Colonic mucosa (tissue), 4 donors: ENCODE data around the gene CCDC90B. TPM values are rescaled to one million over a fixed set of nuclear protein-coding genes. Genes with fewer than 3 reads are reported as not detected.

ENCODE experiments used
- DNase-seq: peaks from one replicate; pipeline ENCODE4 v3.0.0-alpha.2; 2020
- H3K27ac ChIP-seq: fragments of 200-600 bp; one replicate; pipeline ENCODE4 v1.8.0; 2021
- H3K27me3 ChIP-seq: fragments of 200-600 bp; one replicate; pipeline ENCODE4 v1.8.0; 2021
- H3K36me3 ChIP-seq: fragments of 200-600 bp; one replicate; pipeline ENCODE4 v1.8.0; 2021
- H3K4me1 ChIP-seq: fragments of 200-600 bp; one replicate; pipeline ENCODE4 v1.8.0; 2021; ENCODE audit warnings: mild to moderate bottlenecking
- H3K4me3 ChIP-seq: fragments of 200-600 bp; one replicate; pipeline ENCODE4 v1.8.0; 2021
- H3K9ac ChIP-seq, 2 donors: one replicate each; pipeline ENCODE4 v1.7.0; 2013; ENCODE audit warnings: control low read depth in 2 of 2, low read depth in 2 of 2, low read length in 2 of 2
- H3K9me3 ChIP-seq: fragments of 200-600 bp; one replicate; pipeline ENCODE4 v1.8.0; 2021
- CTCF ChIP-seq: fragments of 200-600 bp; IDR thresholded peaks from one replicate; pipeline ENCODE4 v1.8.0; 2022; ENCODE audit warnings: antibody characterized with exemption, mild to moderate bottlenecking
- intact Hi-C: fragments of 100-400 bp; cut with DNase I; formaldehyde crosslinking; loops from one replicate; pipeline ENCODE4 v1.14.1; 2022
- total RNA-seq, 2 donors: library from RNA; stranded (reverse); fragmentation: NEBNext Ultra II Directional in 1 of 2; extraction: Animal tissue kit (Norgen Biotek cat#: 25700) in 1 of 2; gene quantifications; one replicate each; pipeline ENCODE4 v1.2.1, GENCODE V29; 2021
- donor health status: healthy.
- donor health status: DM: no; HTN: no; CAD: no.
- donor health status: DM: no; HTN: no; CAD: no.

The CCDC90B gene
- total RNA-seq = 10 to 100 TPM; 26.1 to 27.3 TPM

- intact Hi-C loops = loop anchor here (10.0 kb wide), 1 partner anchor 191 kb away; no protein-coding TSS in a partner anchor
- peak within 1 kb of the TSS; percentile 68 for H3K4me3 ChIP-seq
- no peaks in the 10 kb centered on the region for H3K27me3 ChIP-seq
- no peaks in the 10 kb centered on the region for H3K9me3 ChIP-seq
- no peaks in the 10 kb centered on the region for H3K4me1 ChIP-seq
- peak within 1 kb of the TSS; percentile 95 for H3K27ac ChIP-seq
- no peak for TF ChIP-seq CTCF
- DNase-seq = peak; percentile 96
- H3K9ac ChIP-seq = peak within 1 kb of the TSS; percentile 82 to 97
- no peaks in the 10 kb centered on the region for H3K36me3 ChIP-seq
Measured at GRCh38 chr11:83285771-83286528, at the start of gene CCDC90B. Gene CCDC90B (minus strand): TSS chr11:83286367. CDS start chr11:83285972, 395 bp downstream.

DNA sequence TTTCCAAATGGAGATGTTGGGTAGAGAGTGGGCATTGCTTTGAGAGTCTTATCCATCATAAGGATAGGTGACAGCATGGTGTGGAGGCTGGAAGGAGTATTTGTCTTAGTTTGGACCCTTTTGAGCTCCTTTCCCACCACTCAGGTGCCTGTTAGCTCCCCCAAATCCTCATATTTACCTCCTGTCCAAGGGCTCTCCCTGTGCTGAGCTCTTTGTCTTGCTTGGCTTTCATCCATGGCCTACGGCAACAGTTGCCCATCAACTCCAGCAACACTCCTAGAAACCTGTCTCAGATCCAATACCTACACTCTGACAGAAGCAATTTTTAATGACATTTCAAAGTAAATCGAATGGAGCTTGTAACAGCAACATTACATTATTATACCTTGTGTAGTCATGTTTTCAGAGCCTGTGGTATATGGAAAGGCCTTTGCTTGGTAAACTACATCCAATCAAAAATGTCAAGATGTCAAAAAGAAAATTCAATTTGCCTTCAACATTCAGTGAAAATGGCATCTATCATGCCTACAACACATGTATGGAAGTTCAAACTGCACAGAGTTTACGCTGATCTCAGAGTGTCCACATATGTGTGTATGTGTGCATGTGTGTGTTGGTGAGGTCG, 49.4 kb upstream of the CCDC90B start:
- no peaks in the 10 kb centered on the region for H3K9me3 ChIP-seq
- H3K9ac ChIP-seq = no peak overlapping the region
- no peak for DNase-seq
- intact Hi-C loops = no loop called here
- no peak for TF ChIP-seq CTCF
- no peak overlapping the region for H3K27ac ChIP-seq
- H3K36me3 ChIP-seq = no peaks in the 10 kb centered on the region
- H3K27me3 ChIP-seq = no peaks in the 10 kb centered on the region
- no peak overlapping the region for H3K4me3 ChIP-seq
- H3K4me1 ChIP-seq = no peaks in the 10 kb centered on the region

- no peak overlapping the region for H3K9ac ChIP-seq
- no peak overlapping the region for H3K27ac ChIP-seq
- no peaks in the 10 kb centered on the region for H3K27me3 ChIP-seq
- H3K9me3 ChIP-seq = no peaks in the 10 kb centered on the region
- H3K4me3 ChIP-seq = no peak overlapping the region
- no peak for DNase-seq
- H3K36me3 ChIP-seq = no peaks in the 10 kb centered on the region
- no peak for TF ChIP-seq CTCF
- intact Hi-C loops = no loop called here
- H3K4me1 ChIP-seq = no peaks in the 10 kb centered on the region
Measured at GRCh38 chr11:83330303-83330702, 44.1 kb upstream of the CCDC90B start.

DNA sequence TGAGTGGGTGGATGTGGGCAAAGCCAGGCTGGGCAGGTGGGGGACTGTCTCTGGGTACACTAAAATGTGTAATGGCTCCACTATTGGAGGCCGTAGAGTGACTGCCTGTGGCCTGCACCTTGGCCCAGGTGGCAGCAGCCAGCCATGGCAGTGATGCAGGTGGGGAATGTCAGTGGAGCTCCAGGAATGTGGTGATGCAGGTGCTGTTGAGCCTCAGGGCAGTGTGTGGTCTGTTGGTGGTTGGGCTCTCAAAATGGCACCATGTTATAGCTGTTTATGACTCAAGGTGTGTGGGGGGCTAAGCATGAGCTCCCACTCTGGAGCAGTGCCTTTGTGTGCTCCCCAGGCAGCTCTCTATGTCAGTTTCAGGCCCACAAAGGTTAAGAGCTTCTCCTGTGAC, 40.2 kb upstream of the CCDC90B start:
- Histone ChIP-seq H3K4me3 (no peak overlapping the region), H3K4me1 (no peaks in the 10 kb centered on the region), H3K27ac (no peak overlapping the region), H3K9me3 (no peaks in the 10 kb centered on the region), H3K9ac (no peak overlapping the region), H3K27me3 (no peaks in the 10 kb centered on the region), H3K36me3 (no peaks in the 10 kb centered on the region)
- no peak for TF ChIP-seq CTCF
- intact Hi-C loops = no loop called here
- DNase-seq = no peak

- H3K9me3 ChIP-seq = no peaks in the 10 kb centered on the region
- no peak overlapping the region for H3K4me3 ChIP-seq
- DNase-seq = no peak
- no peak overlapping the region for H3K9ac ChIP-seq
- intact Hi-C loops = no loop called here
- no peaks in the 10 kb centered on the region for H3K27me3 ChIP-seq
- no peak for TF ChIP-seq CTCF
- no peak overlapping the region for H3K27ac ChIP-seq
- H3K4me1 ChIP-seq = no peaks in the 10 kb centered on the region
- no peaks in the 10 kb centered on the region for H3K36me3 ChIP-seq
Measured at GRCh38 chr11:83319346-83319745, 33.2 kb upstream of the CCDC90B start.
